ENCODE data around the gene TNPO3. TPM values are rescaled to one million over a fixed set of nuclear protein-coding genes. Genes with fewer than 3 reads are reported as not detected.

Gene TNPO3
- polyA plus RNA-seq, 1 of the 3 experiments (the other 2 are of a cell fraction), result 27.8 TPM

DNA sequence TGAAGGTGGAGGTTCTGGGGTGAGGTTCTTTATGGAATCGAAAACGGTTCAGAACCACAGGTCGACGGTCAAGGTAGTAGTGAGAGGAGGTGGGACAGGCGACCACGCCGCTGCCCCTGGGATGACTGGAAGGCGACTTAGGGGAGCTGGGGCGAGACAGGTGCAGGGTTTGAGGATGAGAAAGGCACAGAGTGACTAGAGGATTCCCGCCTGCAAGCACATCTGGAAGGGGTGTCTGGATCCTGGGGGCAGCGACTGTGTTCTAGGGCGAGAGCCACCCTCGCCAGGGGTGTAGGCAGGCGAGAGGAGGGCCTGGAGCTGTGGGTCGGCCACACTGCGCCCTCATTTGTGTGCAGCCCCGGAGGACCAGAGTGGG is 117.7 kb downstream of the TNPO3 start (continued):
- TF ChIP-seq, protein P1, sequence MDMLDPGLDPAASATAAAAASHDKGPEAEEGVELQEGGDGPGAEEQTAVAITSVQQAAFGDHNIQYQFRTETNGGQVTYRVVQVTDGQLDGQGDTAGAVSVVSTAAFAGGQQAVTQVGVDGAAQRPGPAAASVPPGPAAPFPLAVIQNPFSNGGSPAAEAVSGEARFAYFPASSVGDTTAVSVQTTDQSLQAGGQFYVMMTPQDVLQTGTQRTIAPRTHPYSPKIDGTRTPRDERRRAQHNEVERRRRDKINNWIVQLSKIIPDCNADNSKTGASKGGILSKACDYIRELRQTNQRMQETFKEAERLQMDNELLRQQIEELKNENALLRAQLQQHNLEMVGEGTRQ (IDR thresholded peaks at IDR 0.05; ENCODE audit: borderline replicate concordance, low read depth, low read length), result no peak

DNA sequence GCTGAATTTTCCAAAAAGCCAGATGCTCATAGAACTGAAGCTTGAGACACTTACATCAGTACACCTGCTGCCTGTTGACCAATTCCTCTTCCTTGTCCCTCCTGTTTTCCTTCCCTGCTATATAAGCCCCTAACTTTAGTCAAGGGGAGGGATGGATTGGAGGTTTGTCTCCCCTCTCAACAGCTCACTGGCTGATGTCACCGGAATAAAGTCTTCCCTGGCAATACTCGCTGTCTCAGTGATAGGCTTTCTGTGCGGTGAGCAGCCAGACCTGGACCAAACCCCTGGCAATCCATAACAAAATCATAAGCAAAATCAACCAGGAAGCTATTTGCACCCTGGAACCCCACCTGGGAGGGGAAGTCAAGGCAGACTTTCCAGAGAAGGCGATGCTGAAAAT is 118.1 kb downstream of the TNPO3 start:
- ChIA-PET POLR2A (interaction anchor here (0.6 kb wide), 1 partner anchor 11 kb away, joined by 4 read pairs; no protein-coding TSS in a partner anchor), CTCF (interaction anchor here (0.7 to 2.1 kb wide), 7 partner anchors 11 to 531 kb away, joined by 3 to 5 read pairs (median 3); no protein-coding TSS in a partner anchor)
- Histone ChIP-seq H3K4me2 (no peak overlapping the region), H3F3A (replicated peaks; ENCODE audit: insufficient read depth) (peaks cover 3% of the 10 kb centered on the region), H3K9me3 (no peaks in the 10 kb centered on the region), H3K79me2 (ENCODE audit: insufficient read depth) (no peaks in the 10 kb centered on the region), H3K27me3 (ENCODE audit: insufficient read depth) (peaks cover 41% of the 10 kb centered on the region), H3K9ac (no peak overlapping the region), H4K20me1 (ENCODE audit: insufficient read depth) (no peaks in the 10 kb centered on the region), H2AFZ (ENCODE audit: low read depth) (no peak overlapping the region), H3K4me1 (ENCODE audit: control insufficient read depth in 1 of 2, insufficient read depth in 2 of 2, low read depth in 1 of 2, low read length in 1 of 2) (peaks cover 3 to 11% of the 10 kb centered on the region in 2 experiments; a peak in 1 of 4 replicates), H3K27ac (ENCODE audit: low read depth in 2 of 2, low read length in 1 of 2) (no peak overlapping the region), H3K36me3 (replicated peaks in 1 of 2; ENCODE audit: control insufficient read depth in 1 of 2, insufficient read depth in 2 of 2, low read length in 1 of 2) (no peaks in the 10 kb centered on the region), H3K9me2 (no peaks in the 10 kb centered on the region), H3K4me3 (ENCODE audit: low read depth in 2 of 2, low read length in 1 of 2) (no peak overlapping the region)
- whole genome bisulfite sequencing (ENCODE audit: low lambda C conversion rate), result 95% methylated on average over 4 of the region's 4 CpGs
- no peak for DNase-seq
- TF ChIP-seq RFX5 (IDR thresholded peaks at IDR 0.05; ENCODE audit: low read length) (no peak), PBX3 (IDR thresholded peaks at IDR 0.05) (no peak), EZH2phosphoT487 (IDR thresholded peaks at IDR 0.05; ENCODE audit: borderline replicate concordance, low read depth) (no peak), NFIC (IDR thresholded peaks at IDR 0.05; ENCODE audit: borderline replicate concordance) (no peak), RCOR1 (IDR thresholded peaks at IDR 0.05; ENCODE audit: low read length) (no peak), GATA2 (CRISPR knock-in tag; IDR thresholded peaks at IDR 0.05) (no peak), FOXM1 (IDR thresholded peaks at IDR 0.05; ENCODE audit: low read depth) (no peak), YY1 (IDR thresholded peaks at IDR 0.05; ENCODE audit: low read depth) (no peak), GABPA (IDR thresholded peaks at IDR 0.05; ENCODE audit: low read depth) (no peak), RAD21 (IDR thresholded peaks at IDR 0.05; ENCODE audit: low read length) (no peak), TAF1 (IDR thresholded peaks at IDR 0.05; ENCODE audit: borderline replicate concordance, low read depth, low read length) (no peak), NRF1 (IDR thresholded peaks at IDR 0.05; ENCODE audit: low read depth, low read length) (no peak)

GRCh38 chr7:128935342-128935730 is 119.6 kb downstream of the TNPO3 start:
- H3K4me1 ChIP-seq (ENCODE audit: control insufficient read depth in 1 of 2, insufficient read depth in 2 of 2, low read depth in 1 of 2, low read length in 1 of 2), result peaks cover 3 to 11% of the 10 kb centered on the region in 2 experiments; a peak in 1 of 4 replicates
- no peak overlapping the region for H2AFZ ChIP-seq (ENCODE audit: low read depth)
- H3K27me3 ChIP-seq (ENCODE audit: insufficient read depth), result peaks cover 41% of the 10 kb centered on the region
- H3K9me3 ChIP-seq, result no peaks in the 10 kb centered on the region
- no peak overlapping the region for H3K27ac ChIP-seq (ENCODE audit: low read depth in 2 of 2, low read length in 1 of 2)
- no peaks in the 10 kb centered on the region for H3K9me2 ChIP-seq
- 84% methylated on average over 6 of the region's 6 CpGs for WGBS (ENCODE audit: low lambda C conversion rate)
- ChIA-PET CTCF (interaction anchor here (1.1 to 1.3 kb wide), 2 partner anchors 13 to 157 kb away, joined by 3 to 5 read pairs; no protein-coding TSS in a partner anchor), POLR2A (no interaction called here)
- no peaks in the 10 kb centered on the region for H3K36me3 ChIP-seq (replicated peaks in 1 of 2; ENCODE audit: control insufficient read depth in 1 of 2, insufficient read depth in 2 of 2, low read length in 1 of 2)
- no peak overlapping the region for H3K4me2 ChIP-seq
- H3K4me3 ChIP-seq (ENCODE audit: low read depth in 2 of 2, low read length in 1 of 2), result no peak overlapping the region
- DNase-seq, result no peak
- no peaks in the 10 kb centered on the region for H3K79me2 ChIP-seq (ENCODE audit: insufficient read depth)
- H3F3A ChIP-seq (replicated peaks; ENCODE audit: insufficient read depth), result peaks cover 3% of the 10 kb centered on the region
- H3K9ac ChIP-seq, result no peak overlapping the region
- no peaks in the 10 kb centered on the region for H4K20me1 ChIP-seq (ENCODE audit: insufficient read depth)
- TF ChIP-seq, protein P2, sequence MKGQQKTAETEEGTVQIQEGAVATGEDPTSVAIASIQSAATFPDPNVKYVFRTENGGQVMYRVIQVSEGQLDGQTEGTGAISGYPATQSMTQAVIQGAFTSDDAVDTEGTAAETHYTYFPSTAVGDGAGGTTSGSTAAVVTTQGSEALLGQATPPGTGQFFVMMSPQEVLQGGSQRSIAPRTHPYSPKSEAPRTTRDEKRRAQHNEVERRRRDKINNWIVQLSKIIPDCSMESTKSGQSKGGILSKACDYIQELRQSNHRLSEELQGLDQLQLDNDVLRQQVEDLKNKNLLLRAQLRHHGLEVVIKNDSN (IDR thresholded peaks at IDR 0.05; ENCODE audit: borderline replicate concordance, low read depth), result no peak
- no peak for TF ChIP-seq ELF1 (IDR thresholded peaks at IDR 0.05)
- TF ChIP-seq FOXM1 (IDR thresholded peaks at IDR 0.05; ENCODE audit: low read depth), result no peak
- TF ChIP-seq RXRA (IDR thresholded peaks at IDR 0.05; ENCODE audit: borderline replicate concordance, low read depth), result no peak
- no peak for TF ChIP-seq NRF1 (IDR thresholded peaks at IDR 0.05; ENCODE audit: low read depth, low read length)
- no peak for TF ChIP-seq SMC3 (IDR thresholded peaks at IDR 0.05; ENCODE audit: low read depth, low read length)
- no peak for TF ChIP-seq FOSL2 (IDR thresholded peaks at IDR 0.05; ENCODE audit: borderline replicate concordance, low read depth)
- TF ChIP-seq PBX3 (IDR thresholded peaks at IDR 0.05), result no peak
- no peak for TF ChIP-seq EZH2phosphoT487 (IDR thresholded peaks at IDR 0.05; ENCODE audit: borderline replicate concordance, low read depth)
- no peak for TF ChIP-seq SIN3A (IDR thresholded peaks at IDR 0.05; ENCODE audit: borderline replicate concordance, low read depth, low read length)
- TF ChIP-seq TAF1 (IDR thresholded peaks at IDR 0.05; ENCODE audit: borderline replicate concordance, low read depth, low read length), result no peak
- TF ChIP-seq POLR2AphosphoS5 (IDR thresholded peaks at IDR 0.05; ENCODE audit: low read depth, low read length), result no peak
- no peak for TF ChIP-seq GABPA (IDR thresholded peaks at IDR 0.05; ENCODE audit: low read depth)
- TF ChIP-seq JUND (IDR thresholded peaks at IDR 0.05), result no peak
- TF ChIP-seq TCF12 (IDR thresholded peaks at IDR 0.05), result no peak
- TF ChIP-seq NFIC (IDR thresholded peaks at IDR 0.05; ENCODE audit: borderline replicate concordance), result no peak
- TF ChIP-seq, protein P3, sequence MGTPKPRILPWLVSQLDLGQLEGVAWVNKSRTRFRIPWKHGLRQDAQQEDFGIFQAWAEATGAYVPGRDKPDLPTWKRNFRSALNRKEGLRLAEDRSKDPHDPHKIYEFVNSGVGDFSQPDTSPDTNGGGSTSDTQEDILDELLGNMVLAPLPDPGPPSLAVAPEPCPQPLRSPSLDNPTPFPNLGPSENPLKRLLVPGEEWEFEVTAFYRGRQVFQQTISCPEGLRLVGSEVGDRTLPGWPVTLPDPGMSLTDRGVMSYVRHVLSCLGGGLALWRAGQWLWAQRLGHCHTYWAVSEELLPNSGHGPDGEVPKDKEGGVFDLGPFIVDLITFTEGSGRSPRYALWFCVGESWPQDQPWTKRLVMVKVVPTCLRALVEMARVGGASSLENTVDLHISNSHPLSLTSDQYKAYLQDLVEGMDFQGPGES (IDR thresholded peaks at IDR 0.05; ENCODE audit: low read depth, low read length), result no peak

Data from SK-N-SH (cell line).